ENCODE measurements around the gene DRG2. TPM values are rescaled to one million over a fixed set of nuclear protein-coding genes. Genes with fewer than 3 reads are reported as not detected.

The DRG2 gene
- total and polyA plus RNA-seq, 2 of the 4 experiments (the other 2 are of a cell fraction) = 43.6 to 45.1 TPM

DNA sequence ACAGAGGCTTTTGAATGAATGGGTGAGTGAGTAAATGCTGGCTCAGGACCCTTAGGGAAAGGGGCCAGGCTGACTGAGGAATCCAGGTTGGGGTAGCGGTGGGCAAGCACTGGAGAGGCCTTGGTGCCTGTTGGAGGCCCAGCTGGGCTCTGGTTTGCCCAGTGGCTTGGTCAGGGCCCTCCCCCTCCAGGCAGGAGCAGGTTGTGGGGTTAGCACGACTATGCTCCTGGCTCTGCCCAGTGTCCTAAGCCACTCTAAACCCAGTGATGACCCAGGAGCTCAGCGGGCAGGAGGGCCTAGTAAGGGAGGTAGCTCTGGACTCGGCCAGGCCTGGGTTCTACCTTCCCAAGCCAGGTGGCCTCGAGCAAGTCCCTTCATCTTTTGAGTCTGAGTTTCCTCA lies 28.3 kb downstream of the DRG2 start:
- dilution Hi-C loops (cut with HindIII; ENCODE audit: low sequenced_read_pairs, unreplicated experiment) (no loop called here), in situ Hi-C loops (cut with MboI; ENCODE audit: low sequenced_read_pairs) (no loop called here), intact Hi-C loops (cut with micrococcal nuclease) (no loop called here)
- TF ChIP-seq CEBPB (IDR thresholded peaks at IDR 0.05; ENCODE audit: low read depth, low read length) = no peak
- TF ChIP-seq MXI1 (IDR thresholded peaks at IDR 0.05; ENCODE audit: borderline replicate concordance, low read depth, low read length) = no peak
- no peak for TF ChIP-seq BHLHE40 (IDR thresholded peaks at IDR 0.05; ENCODE audit: low read depth, low read length)
- ATAC-seq (ENCODE audit: low read depth) (no peak), DNase-seq (no peak)
- H3K4ac ChIP-seq (ENCODE audit: low read depth, low read length) = no peak overlapping the region
- no peak overlapping the region for H3K4me3 ChIP-seq (ENCODE audit: insufficient read depth, low read depth, low read length)
- peaks cover 9% of the 10 kb centered on the region for H3K9me3 ChIP-seq (ENCODE audit: control insufficient read depth, insufficient read depth, low read length)
- no peak overlapping the region for H3K56ac ChIP-seq (ENCODE audit: extremely low read depth, insufficient read depth, low read length)
- peaks cover 2% of the 10 kb centered on the region; the same call in 1 of the 2 replicates for H3K4me1 ChIP-seq (ENCODE audit: control insufficient read depth, insufficient read depth, low read length)
- H4K8ac ChIP-seq (ENCODE audit: low read depth in 2 of 2, low read length in 2 of 2) = no peak overlapping the region
- peaks cover 7% of the 10 kb centered on the region; the same call in 1 of the 2 replicates for H3K27me3 ChIP-seq (ENCODE audit: control insufficient read depth, insufficient read depth, low read length)
- no peak overlapping the region for H3K4me2 ChIP-seq (ENCODE audit: low read depth, low read length)
- no peak overlapping the region for H4K91ac ChIP-seq (ENCODE audit: insufficient read depth, low read depth, low read length)
- H3K27ac ChIP-seq (ENCODE audit: insufficient read depth, low read length) = no peak overlapping the region
- no peak overlapping the region for H2BK20ac ChIP-seq (ENCODE audit: low read depth, low read length)
- WGBS, 2 experiments (ENCODE audit: extremely low coverage in 2 of 2, insufficient read length in 1 of 2) = 62% methylated on average over 3 of the region's 5 CpGs; no CpG with 5 or more reads in 1 of the 2 experiments
- CTCF ChIA-PET = interaction anchor here (0.5 kb wide), 1 partner anchor 33 kb away, joined by 3 read pairs; no protein-coding TSS in a partner anchor
- POLR2A ChIA-PET (ENCODE audit: unreplicated experiment) = no interaction called here
- no peaks in the 10 kb centered on the region for H4K20me1 ChIP-seq (ENCODE audit: insufficient read depth, low read length)
- H3K36me3 ChIP-seq (ENCODE audit: control insufficient read depth, insufficient read depth, low read length) = no peaks in the 10 kb centered on the region
- BruUV-seq (replicated peaks) = no TSS peak
- no peak overlapping the region for H3K23ac ChIP-seq (ENCODE audit: low read depth, low read length)
- H3K79me1 ChIP-seq (ENCODE audit: low read depth in 1 of 2, low read length in 2 of 2) = no peaks in the 10 kb centered on the region
- H2AFZ ChIP-seq (replicated peaks; ENCODE audit: low read length, poor library complexity) = peak overlapping the region; percentile 23
- H3K9me1 ChIP-seq (ENCODE audit: insufficient read depth, low read length) = peaks cover 4% of the 10 kb centered on the region; the same call in 1 of the 2 replicates
- no peak overlapping the region for H4K5ac ChIP-seq (ENCODE audit: low read depth, low read length)
- no peak overlapping the region for H2AK5ac ChIP-seq (ENCODE audit: low read depth, low read length)
- H3K14ac ChIP-seq (replicated peaks; ENCODE audit: low read depth, low read length) = no peak overlapping the region
- no peak overlapping the region for H2AK9ac ChIP-seq (replicated peaks; ENCODE audit: low read depth, low read length, poor library complexity)
- H2BK5ac ChIP-seq (ENCODE audit: low read depth, low read length, poor library complexity, severe bottlenecking) = no peak overlapping the region
- no peak overlapping the region for H3K18ac ChIP-seq (ENCODE audit: low read depth, low read length)
- H2BK15ac ChIP-seq (ENCODE audit: low read depth, low read length) = no peak overlapping the region
- H3K9ac ChIP-seq (ENCODE audit: low read depth, low read length) = no peak overlapping the region
- no peak overlapping the region for H2BK120ac ChIP-seq (ENCODE audit: low read depth, low read length)

All from IMR-90 (cell line).